DND-41 (cell line): ENCODE results near the gene PAM.

Source experiments
- EZH2 ChIP-seq: IDR thresholded peaks from 3 replicates; pipeline ENCODE4 v1.6.1; 2012; ENCODE audit warnings: borderline replicate concordance, low read depth, mild to moderate bottlenecking, moderate library complexity, low read length, inconsistent platforms; ENCODE audit not compliant: severe bottlenecking
- TF ChIP-seq, protein P1 (sequence below): IDR thresholded peaks from 2 replicates; pipeline ENCODE4 v1.5.1; 2012; ENCODE audit warnings: borderline replicate concordance, low read length, moderate library complexity, mild to moderate bottlenecking; ENCODE audit not compliant: poor library complexity, severe bottlenecking; ENCODE audit errors: extremely low read depth

DNA sequence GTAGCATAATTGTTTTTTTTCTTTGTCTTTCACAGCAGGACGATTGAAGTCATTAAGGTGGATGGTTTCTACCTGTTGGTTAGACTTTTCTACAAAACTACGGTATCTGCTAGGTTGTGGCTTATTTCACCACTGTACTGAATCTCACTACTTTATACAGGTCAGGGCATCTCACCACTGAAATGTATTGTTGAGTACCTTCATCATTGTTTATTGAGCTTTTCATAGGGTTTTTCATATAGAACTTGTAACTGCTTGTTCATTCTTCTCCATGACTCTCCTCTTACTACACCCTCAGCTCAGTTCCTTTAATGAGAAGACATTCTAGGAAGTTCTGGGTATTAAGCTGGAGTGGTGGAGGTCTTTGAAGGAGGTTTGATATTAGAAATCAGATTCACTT lies 75.1 kb downstream of the PAM start:
- TF ChIP-seq, protein P1, sequence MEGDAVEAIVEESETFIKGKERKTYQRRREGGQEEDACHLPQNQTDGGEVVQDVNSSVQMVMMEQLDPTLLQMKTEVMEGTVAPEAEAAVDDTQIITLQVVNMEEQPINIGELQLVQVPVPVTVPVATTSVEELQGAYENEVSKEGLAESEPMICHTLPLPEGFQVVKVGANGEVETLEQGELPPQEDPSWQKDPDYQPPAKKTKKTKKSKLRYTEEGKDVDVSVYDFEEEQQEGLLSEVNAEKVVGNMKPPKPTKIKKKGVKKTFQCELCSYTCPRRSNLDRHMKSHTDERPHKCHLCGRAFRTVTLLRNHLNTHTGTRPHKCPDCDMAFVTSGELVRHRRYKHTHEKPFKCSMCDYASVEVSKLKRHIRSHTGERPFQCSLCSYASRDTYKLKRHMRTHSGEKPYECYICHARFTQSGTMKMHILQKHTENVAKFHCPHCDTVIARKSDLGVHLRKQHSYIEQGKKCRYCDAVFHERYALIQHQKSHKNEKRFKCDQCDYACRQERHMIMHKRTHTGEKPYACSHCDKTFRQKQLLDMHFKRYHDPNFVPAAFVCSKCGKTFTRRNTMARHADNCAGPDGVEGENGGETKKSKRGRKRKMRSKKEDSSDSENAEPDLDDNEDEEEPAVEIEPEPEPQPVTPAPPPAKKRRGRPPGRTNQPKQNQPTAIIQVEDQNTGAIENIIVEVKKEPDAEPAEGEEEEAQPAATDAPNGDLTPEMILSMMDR = no peak
- TF ChIP-seq EZH2 = no peak
